MCF 10A (cell line): ENCODE data around the gene DIPK1A. TPM values are rescaled to one million over a fixed set of nuclear protein-coding genes. Genes with fewer than 3 reads are reported as not detected.
A peak's percentile ranks its signal among the peaks of the same experiment; 100 is the strongest.

Source experiments
- BruUV-seq: library from RNA; stranded (reverse); fragments of 400-500 nt; replicated peaks from 2 replicates; lab custom pipeline; 2021; lab: Mats Ljungman, UMichigan
- CTCF ChIA-PET: fragments of 300-600 bp; sonication (Branson Sonifier 250); formaldehyde crosslinking; extraction: SDS; loops from one replicate; lab custom pipeline; 2021; ENCODE audit warnings: antibody characterized with exemption, inconsistent platforms; lab: Yijun Ruan, JAX
- POLR2A ChIA-PET: fragments of 300-600, 350-650 bp; sonication (Branson Sonifier 250); formaldehyde crosslinking; extraction: SDS; loops from one replicate; lab custom pipeline; 2020; ENCODE audit warnings: antibody characterized with exemption, inconsistent platforms; lab: Yijun Ruan, JAX
- DNase-seq: peaks from one replicate; pipeline ENCODE4 v3.0.0-alpha.2; 2018; ENCODE audit not compliant: unreplicated experiment
- H3K27ac Mint-ChIP-seq: one replicate; pipeline ENCODE4 v1.8.0; 2022; ENCODE audit warnings: mild to moderate bottlenecking, low read depth, mixed read lengths; ENCODE audit not compliant: unreplicated experiment
- H3K27me3 Mint-ChIP-seq: one replicate; pipeline ENCODE4 v1.8.0; 2022; ENCODE audit warnings: mixed read lengths; ENCODE audit not compliant: insufficient read depth, unreplicated experiment
- H3K36me3 Mint-ChIP-seq: one replicate; pipeline ENCODE4 v1.8.0; 2022; ENCODE audit warnings: mild to moderate bottlenecking, moderate library complexity, mixed read lengths; ENCODE audit not compliant: insufficient read depth, unreplicated experiment
- H3K4me1 Mint-ChIP-seq: one replicate; pipeline ENCODE4 v1.8.0; 2022; ENCODE audit warnings: mixed read lengths; ENCODE audit not compliant: insufficient read depth, unreplicated experiment
- H3K4me3 Mint-ChIP-seq: one replicate; pipeline ENCODE4 v1.8.0; 2022; ENCODE audit warnings: mild to moderate bottlenecking, moderate library complexity, mixed read lengths; ENCODE audit not compliant: unreplicated experiment
- H3K9me3 Mint-ChIP-seq: one replicate; pipeline ENCODE4 v1.8.0; 2022; ENCODE audit warnings: mixed read lengths; ENCODE audit not compliant: unreplicated experiment
- intact Hi-C: fragments of 100-400 bp; cut with micrococcal nuclease; formaldehyde crosslinking; loops from 2 replicates; pipeline ENCODE4 v1.14.1; 2022
- total RNA-seq: library from RNA; stranded (reverse); gene quantifications from 2 replicates; pipeline ENCODE4 v1.2.3, GENCODE V29; 2022
- TF ChIP-seq, protein P1 (sequence below): fragments of 200-600 bp; IDR thresholded peaks from one replicate; pipeline ENCODE4 v1.8.0; 2022; ENCODE audit warnings: antibody characterized with exemption, mild to moderate bottlenecking; ENCODE audit not compliant: unreplicated experiment

DIPK1A gene
- total RNA-seq, 1 experiment from 2014 or later, result 3.8 TPM

GRCh38 chr1:92870591-92870990 is 90.7 kb downstream of the DIPK1A start:
- H3K4me1 Mint-ChIP-seq, result no peaks in the 10 kb centered on the region

DNA sequence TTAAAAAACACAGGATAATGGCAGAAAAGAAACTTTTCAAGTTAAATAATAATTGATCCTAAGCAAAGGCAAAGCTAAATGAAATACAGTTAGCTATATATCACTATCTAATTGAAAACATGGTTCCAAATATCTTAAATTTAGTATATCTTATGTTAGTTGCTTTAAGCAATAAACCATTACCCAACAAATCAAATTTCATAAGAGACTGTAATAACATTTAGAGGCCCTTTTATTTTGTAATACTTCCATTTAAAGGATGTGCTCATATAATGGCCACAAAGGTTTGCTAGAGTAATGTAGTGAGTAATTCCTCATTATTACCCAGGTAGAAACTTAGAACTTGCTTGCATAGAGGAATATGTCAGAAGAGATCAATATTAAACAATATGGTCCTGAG is 97.1 kb downstream of the DIPK1A start:
- BruUV-seq, result no TSS peak
- TF ChIP-seq, protein P1, sequence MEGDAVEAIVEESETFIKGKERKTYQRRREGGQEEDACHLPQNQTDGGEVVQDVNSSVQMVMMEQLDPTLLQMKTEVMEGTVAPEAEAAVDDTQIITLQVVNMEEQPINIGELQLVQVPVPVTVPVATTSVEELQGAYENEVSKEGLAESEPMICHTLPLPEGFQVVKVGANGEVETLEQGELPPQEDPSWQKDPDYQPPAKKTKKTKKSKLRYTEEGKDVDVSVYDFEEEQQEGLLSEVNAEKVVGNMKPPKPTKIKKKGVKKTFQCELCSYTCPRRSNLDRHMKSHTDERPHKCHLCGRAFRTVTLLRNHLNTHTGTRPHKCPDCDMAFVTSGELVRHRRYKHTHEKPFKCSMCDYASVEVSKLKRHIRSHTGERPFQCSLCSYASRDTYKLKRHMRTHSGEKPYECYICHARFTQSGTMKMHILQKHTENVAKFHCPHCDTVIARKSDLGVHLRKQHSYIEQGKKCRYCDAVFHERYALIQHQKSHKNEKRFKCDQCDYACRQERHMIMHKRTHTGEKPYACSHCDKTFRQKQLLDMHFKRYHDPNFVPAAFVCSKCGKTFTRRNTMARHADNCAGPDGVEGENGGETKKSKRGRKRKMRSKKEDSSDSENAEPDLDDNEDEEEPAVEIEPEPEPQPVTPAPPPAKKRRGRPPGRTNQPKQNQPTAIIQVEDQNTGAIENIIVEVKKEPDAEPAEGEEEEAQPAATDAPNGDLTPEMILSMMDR, result no peak
- CTCF ChIA-PET, result interaction anchor here (1.1 to 4.6 kb wide), 4 partner anchors 26 to 130 kb away, joined by 3 to 31 read pairs (median 14); no protein-coding TSS in a partner anchor
- no peaks in the 10 kb centered on the region for H3K9me3 Mint-ChIP-seq
- H3K27me3 Mint-ChIP-seq, result no peaks in the 10 kb centered on the region
- no peaks in the 10 kb centered on the region for H3K36me3 Mint-ChIP-seq
- peak; percentile 9 for DNase-seq
- H3K4me3 Mint-ChIP-seq, result no peak overlapping the region
- no peak overlapping the region for H3K27ac Mint-ChIP-seq
- H3K4me1 Mint-ChIP-seq, result peaks cover 4% of the 10 kb centered on the region
- POLR2A ChIA-PET, result interaction anchor here (0.7 to 1.2 kb wide), 4 partner anchors 10 to 141 kb away, joined by 3 to 6 read pairs (median 3); no protein-coding TSS in a partner anchor
- intact Hi-C loops, result no loop called here

More at GRCh38 chr1:92870591-92870990, 90.7 kb downstream of the DIPK1A start:
- no peak overlapping the region for H3K4me3 Mint-ChIP-seq
- TF ChIP-seq, protein P1, result no peak
- ChIA-PET POLR2A (interaction anchor here (1.0 kb wide), 1 partner anchor 14 kb away, joined by 3 read pairs; no protein-coding TSS in a partner anchor), CTCF (interaction anchor here (0.6 kb wide), 2 partner anchors 159 to 191 kb away, joined by 3 to 4 read pairs; no protein-coding TSS in a partner anchor)
- BruUV-seq, result no TSS peak
- H3K27me3 Mint-ChIP-seq, result no peaks in the 10 kb centered on the region
- H3K36me3 Mint-ChIP-seq, result no peaks in the 10 kb centered on the region
- intact Hi-C loops, result no loop called here
- no peak for DNase-seq
- no peaks in the 10 kb centered on the region for H3K9me3 Mint-ChIP-seq
- no peak overlapping the region for H3K27ac Mint-ChIP-seq

DNA sequence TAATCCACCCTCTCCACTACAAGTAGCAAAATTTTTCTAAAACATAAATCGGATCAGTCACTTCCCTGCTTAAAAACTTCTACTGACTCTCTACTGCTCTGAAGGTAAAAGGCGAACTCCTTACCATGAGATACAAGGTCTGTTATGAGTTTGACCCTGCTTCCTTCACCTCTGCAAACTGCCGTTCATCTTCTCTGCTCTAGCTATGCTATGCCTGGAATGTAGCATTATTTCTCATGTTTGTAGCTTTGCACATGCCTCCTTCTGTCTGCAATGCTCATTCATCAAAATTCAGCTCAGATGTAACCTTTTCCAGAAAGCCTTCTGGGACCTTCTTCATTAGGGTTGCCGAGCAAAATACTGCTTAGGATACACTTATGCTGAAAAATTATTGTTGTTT is 98.7 kb downstream of the DIPK1A start:
- H3K36me3 Mint-ChIP-seq, result no peaks in the 10 kb centered on the region
- TF ChIP-seq, protein P1, result no peak
- no TSS peak for BruUV-seq
- H3K27ac Mint-ChIP-seq, result no peak overlapping the region
- peaks cover 7% of the 10 kb centered on the region for H3K4me1 Mint-ChIP-seq
- no peaks in the 10 kb centered on the region for H3K9me3 Mint-ChIP-seq
- no peak for DNase-seq
- no peak overlapping the region for H3K4me3 Mint-ChIP-seq
- ChIA-PET CTCF (interaction anchor here (3.8 to 4.6 kb wide), 2 partner anchors 97 to 131 kb away, joined by 24 to 31 read pairs; no protein-coding TSS in a partner anchor), POLR2A (interaction anchor here (0.7 kb wide), 1 partner anchor 161 kb away, joined by 3 read pairs; no protein-coding TSS in a partner anchor)
- no peaks in the 10 kb centered on the region for H3K27me3 Mint-ChIP-seq
- intact Hi-C loops, result no loop called here

DNA sequence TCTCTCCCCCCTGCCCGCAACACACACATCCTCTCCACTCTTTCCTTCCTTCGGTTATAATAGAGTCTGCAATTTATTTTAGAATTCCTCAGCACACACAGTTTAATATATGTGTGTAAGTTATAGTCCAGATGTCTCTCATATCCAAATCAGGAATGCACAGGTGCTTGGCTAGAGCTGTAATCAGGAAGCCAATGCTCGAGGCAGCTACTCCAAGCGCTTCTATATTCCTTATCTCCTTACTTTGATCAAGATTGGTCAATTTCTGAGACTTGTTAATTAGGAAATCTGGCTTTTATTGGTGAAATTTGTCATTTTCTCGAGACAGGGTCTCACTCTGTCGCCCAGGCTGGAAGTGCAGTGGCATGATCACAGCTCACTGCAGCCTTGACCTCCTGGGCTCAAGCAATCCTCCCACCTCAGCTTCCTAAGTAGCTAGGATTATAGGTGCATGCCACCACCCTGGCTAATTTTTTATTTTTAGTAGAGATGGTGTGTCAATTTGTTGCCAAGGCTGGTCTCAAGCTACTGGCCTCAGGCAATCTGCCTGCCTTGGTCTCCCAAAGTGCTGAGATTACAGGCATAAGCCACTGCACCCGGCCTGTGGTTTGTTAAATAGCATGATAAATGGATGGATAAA is 101.7 kb downstream of the DIPK1A start:
- intact Hi-C loops, result loop anchor here (1.0 kb wide), 3 partner anchors 101 to 203 kb away; no protein-coding TSS in a partner anchor
- CTCF ChIA-PET, result interaction anchor here (0.6 to 8.3 kb wide), 58 partner anchors 9 to 1590 kb away, joined by 3 to 175 read pairs (median 4); partner anchors contain the start of gene DIPK1A
- Mint-ChIP-seq H3K36me3 (no peaks in the 10 kb centered on the region), H3K27ac (no peak overlapping the region), H3K27me3 (no peaks in the 10 kb centered on the region), H3K9me3 (no peaks in the 10 kb centered on the region), H3K4me1 (peaks cover 7% of the 10 kb centered on the region), H3K4me3 (no peak overlapping the region)
- TF ChIP-seq, protein P1, result no peak
- POLR2A ChIA-PET, result interaction anchor here (0.6 to 2.6 kb wide), 9 partner anchors 19 to 203 kb away, joined by 3 to 13 read pairs (median 5); partner anchors contain the start of gene DIPK1A
- BruUV-seq, result no TSS peak
- no peak for DNase-seq
